GDM1 (cell line): Measurements from ENCODE around the gene YAF2.
"Not testable (repeated sequence)": the region's sequence is repeated elsewhere in the genome, so short reads cannot be mapped to it uniquely, and the experiment has no call there.

Experiments used
- DNase-seq: peaks from one replicate; lab custom pipeline; 2025; lab: John Stamatoyannopoulos, UW

YAF2 gene

GRCh38 chr12:42255221-42255865, 17.3 kb upstream of the YAF2 start:
- no peak for DNase-seq

GRCh38 chr12:42252645-42253044, 14.6 kb upstream of the YAF2 start:
- DNase-seq = not testable (repeated sequence)

- not testable (repeated sequence) for DNase-seq
These were observed 11.0 kb upstream of the YAF2 start for GRCh38 chr12:42249033-42249432.

- DNase-seq = no peak
These were observed 2.2 kb upstream of the YAF2 start for GRCh38 chr12:42240131-42240750.

- DNase-seq = no peak
These were observed 202 bp downstream of the YAF2 start for GRCh38 chr12:42237853-42238239.

GRCh38 chr12:42237052-42237852, 796 bp downstream of the YAF2 start:
- DNase-seq = peak; percentile 73

- DNase-seq = no peak
These were observed 2.0 kb downstream of the YAF2 start for GRCh38 chr12:42236017-42236416.

- no peak for DNase-seq
These were observed 2.6 kb downstream of the YAF2 start for GRCh38 chr12:42235426-42235825.

GRCh38 chr12:42234970-42235369, 3.1 kb downstream of the YAF2 start:
- no peak for DNase-seq

GRCh38 chr12:42227525-42227924, 10.5 kb downstream of the YAF2 start:
- not testable (repeated sequence) for DNase-seq

GRCh38 chr12:42224501-42224900, 13.5 kb downstream of the YAF2 start:
- not testable (repeated sequence) for DNase-seq

- no peak for DNase-seq
These were observed 15.3 kb downstream of the YAF2 start for GRCh38 chr12:42222724-42223123.

GRCh38 chr12:42221726-42222125, 16.3 kb downstream of the YAF2 start:
- DNase-seq = no peak

GRCh38 chr12:42217656-42218055, 20.4 kb downstream of the YAF2 start:
- no peak for DNase-seq

GRCh38 chr12:42216737-42217136, 21.3 kb downstream of the YAF2 start:
- no peak for DNase-seq

GRCh38 chr12:42215759-42216158, 22.3 kb downstream of the YAF2 start:
- not testable (repeated sequence) for DNase-seq

GRCh38 chr12:42213954-42214426, 24.1 kb downstream of the YAF2 start:
- DNase-seq = no peak

- DNase-seq = no peak
These were observed 25.0 kb downstream of the YAF2 start for GRCh38 chr12:42213023-42213422.

GRCh38 chr12:42208574-42208973, 29.5 kb downstream of the YAF2 start:
- no peak for DNase-seq

GRCh38 chr12:42204819-42205218, 33.2 kb downstream of the YAF2 start:
- DNase-seq = no peak

GRCh38 chr12:42204362-42204761, 33.7 kb downstream of the YAF2 start:
- DNase-seq = no peak

GRCh38 chr12:42201063-42201462, 37.0 kb downstream of the YAF2 start:
- DNase-seq = no peak

GRCh38 chr12:42199007-42199406, 39.0 kb downstream of the YAF2 start:
- no peak for DNase-seq
